Tibial nerve (tissue), 4 donors: Measurements from ENCODE around the gene COA1. TPM values are rescaled to one million over a fixed set of nuclear protein-coding genes. Genes with fewer than 3 reads are reported as not detected.

Experiments
- DNase-seq, 2 donors: peaks; one replicate each; pipeline ENCODE4 v3.0.0-alpha.2; 2019; ENCODE audit warnings: low spot score in 2 of 2
- H3K27ac ChIP-seq, 4 donors: fragments of 200-600 bp; sonication (generic) in 3 of 4; one replicate each; pipeline ENCODE4 v1.5.1; 2017 to 2019; ENCODE audit warnings: mild to moderate bottlenecking in 1 of 4
- H3K27me3 ChIP-seq, 2 donors: fragments of 200-600 bp; sonication (generic) in 1 of 2; one replicate each; pipeline versions ENCODE4 v1.5.1 to v1.6.0; 2017 to 2019
- H3K36me3 ChIP-seq, 3 donors: fragments of 200-600 bp; sonication (generic); one replicate each; pipeline ENCODE4 v1.5.1; 2018 to 2019
- H3K4me1 ChIP-seq, 4 donors: fragments of 200-600 bp; sonication (generic) in 3 of 4; one replicate each; pipeline ENCODE4 v1.5.1; 2017 to 2019
- H3K4me3 ChIP-seq, 4 donors: fragments of 200-600 bp; sonication (generic) in 3 of 4; one replicate each; pipeline ENCODE4 v1.5.1; 2017 to 2019; ENCODE audit warnings: mild to moderate bottlenecking in 1 of 4, moderate library complexity in 1 of 4
- H3K9me3 ChIP-seq, 4 donors: fragments of 200-600 bp; sonication (generic) in 3 of 4; one replicate each; pipeline ENCODE4 v1.5.1; 2017 to 2019
- EP300 ChIP-seq, 2 donors: sonication (generic); formaldehyde crosslinking; IDR thresholded peaks; one replicate each; pipeline ENCODE4 v1.6.1; 2017; ENCODE audit warnings: antibody characterized with exemption in 2 of 2, mild to moderate bottlenecking in 1 of 2
- POLR2A ChIP-seq, 2 donors: fragments of 450-650 bp; IDR thresholded peaks; one replicate each; pipeline ENCODE4 v1.6.1; 2017; ENCODE audit warnings: antibody characterized with exemption in 2 of 2, mild to moderate bottlenecking in 2 of 2, moderate library complexity in 2 of 2
- WGBS, 2 donors: methylation state at CpG; one replicate each; pipeline ENCODE4 v1.1.5; 2018; 5-methylcytosine and 5-hydroxymethylcytosine counted together
- total RNA-seq, 4 donors: library from RNA; depleted of rRNA; stranded (reverse); fragments of >200 nt; gene quantifications; one replicate each; pipeline ENCODE4 v1.1.0, GENCODE V29; 2016
- TF ChIP-seq, protein P1 (sequence below), 5 experiments: fragments of 200-600 bp in 3 of 5; fragments of 450-650 bp in 2 of 5; sonication (generic) in 3 of 5; IDR thresholded peaks; one replicate each; pipeline ENCODE4 v1.5.1; 2016 to 2019; ENCODE audit warnings: antibody characterized with exemption in 5 of 5, mild to moderate bottlenecking in 3 of 5, moderate library complexity in 2 of 5

COA1 gene
- total RNA-seq, 4 donors from 2014 or later = 58.5 to 74.1 (median 64.7) TPM

DNA sequence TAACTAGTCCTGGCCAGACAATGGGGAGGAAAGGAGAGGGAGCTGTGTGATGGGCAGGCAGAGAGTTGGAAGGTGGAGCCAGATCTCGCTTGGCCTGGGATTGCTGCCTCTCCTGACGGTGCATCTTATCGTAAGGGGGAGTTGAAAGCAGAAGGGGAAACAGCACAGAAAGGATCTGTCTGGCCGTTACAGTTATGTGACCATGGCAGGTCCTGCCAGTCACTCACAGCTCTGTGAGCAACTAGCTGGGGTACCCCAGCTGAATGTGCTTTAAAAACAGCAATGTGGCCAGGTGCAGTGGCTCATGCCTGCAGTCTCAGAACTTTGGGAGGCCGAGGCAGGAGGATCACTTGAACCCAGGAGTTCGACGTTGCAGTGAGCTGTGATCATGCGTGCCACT lies 37.2 kb upstream of the COA1 start:
- Histone ChIP-seq H3K27ac (no peak overlapping the region), H3K9me3 (no peaks in the 10 kb centered on the region), H3K36me3 (peaks cover 0 to 18% (median 2%) of the 10 kb centered on the region in 3 donors), H3K4me3 (no peak overlapping the region), H3K4me1 (peaks cover 0 to 41% (median 4%) of the 10 kb centered on the region in 4 donors), H3K27me3 (no peaks in the 10 kb centered on the region)
- WGBS, 2 donors = 70 to 77% methylated on average over 8 of the region's 8 CpGs
- TF ChIP-seq, protein P1, sequence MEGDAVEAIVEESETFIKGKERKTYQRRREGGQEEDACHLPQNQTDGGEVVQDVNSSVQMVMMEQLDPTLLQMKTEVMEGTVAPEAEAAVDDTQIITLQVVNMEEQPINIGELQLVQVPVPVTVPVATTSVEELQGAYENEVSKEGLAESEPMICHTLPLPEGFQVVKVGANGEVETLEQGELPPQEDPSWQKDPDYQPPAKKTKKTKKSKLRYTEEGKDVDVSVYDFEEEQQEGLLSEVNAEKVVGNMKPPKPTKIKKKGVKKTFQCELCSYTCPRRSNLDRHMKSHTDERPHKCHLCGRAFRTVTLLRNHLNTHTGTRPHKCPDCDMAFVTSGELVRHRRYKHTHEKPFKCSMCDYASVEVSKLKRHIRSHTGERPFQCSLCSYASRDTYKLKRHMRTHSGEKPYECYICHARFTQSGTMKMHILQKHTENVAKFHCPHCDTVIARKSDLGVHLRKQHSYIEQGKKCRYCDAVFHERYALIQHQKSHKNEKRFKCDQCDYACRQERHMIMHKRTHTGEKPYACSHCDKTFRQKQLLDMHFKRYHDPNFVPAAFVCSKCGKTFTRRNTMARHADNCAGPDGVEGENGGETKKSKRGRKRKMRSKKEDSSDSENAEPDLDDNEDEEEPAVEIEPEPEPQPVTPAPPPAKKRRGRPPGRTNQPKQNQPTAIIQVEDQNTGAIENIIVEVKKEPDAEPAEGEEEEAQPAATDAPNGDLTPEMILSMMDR (IDR thresholded peaks at IDR 0.05) = no peak
- no peak for TF ChIP-seq EP300 (IDR thresholded peaks at IDR 0.05)
- TF ChIP-seq POLR2A (IDR thresholded peaks at IDR 0.05) = no peak
- DNase-seq = no peak

DNA sequence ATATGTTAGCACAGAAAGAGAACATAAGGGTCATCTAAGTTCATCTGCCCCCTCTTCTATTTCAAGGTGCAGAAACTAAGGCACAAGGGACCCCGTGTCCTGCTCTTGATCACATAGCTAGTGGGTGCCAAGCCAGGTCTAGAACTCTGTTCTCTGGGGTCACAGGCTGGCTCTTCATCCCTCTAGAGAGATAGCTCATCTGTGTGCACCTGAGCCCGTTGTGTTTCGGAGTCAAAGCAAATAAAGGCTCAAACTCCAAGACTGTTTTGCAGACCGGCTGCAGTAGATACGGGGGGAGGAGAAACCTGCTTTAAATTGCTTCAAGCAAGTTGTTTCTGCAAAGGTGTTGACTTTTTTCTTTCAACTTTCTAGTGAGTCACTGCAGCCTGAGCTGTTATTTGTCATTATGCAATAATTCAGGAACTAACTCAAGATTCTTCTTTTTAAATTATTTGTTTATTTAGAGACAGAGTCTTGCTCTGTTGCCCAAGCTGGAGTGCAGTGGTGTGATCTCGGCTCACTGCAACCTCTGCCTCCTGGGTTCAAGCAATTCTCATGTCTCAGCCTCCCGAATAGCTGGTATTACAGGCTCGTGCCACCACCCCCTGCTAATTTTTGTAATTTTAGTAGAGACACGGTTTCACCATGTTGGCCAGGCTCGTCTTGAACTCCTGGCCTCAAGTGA lies 35.6 kb upstream of the COA1 start:
- Histone ChIP-seq H3K4me1 (peaks cover 0 to 45% (median 4%) of the 10 kb centered on the region in 4 donors), H3K27ac (peak overlapping the region in 2 of 4 donors; percentile 58 to 64), H3K36me3 (peaks cover 0 to 1% (median 0%) of the 10 kb centered on the region in 3 donors), H3K27me3 (no peaks in the 10 kb centered on the region), H3K4me3 (no peak overlapping the region), H3K9me3 (no peaks in the 10 kb centered on the region)
- DNase-seq = no peak
- 81 to 85% methylated on average over 10 of the region's 10 CpGs for WGBS, 2 donors
- TF ChIP-seq, protein P1 (IDR thresholded peaks at IDR 0.05) = no peak
- TF ChIP-seq EP300 (IDR thresholded peaks at IDR 0.05) = no peak
- TF ChIP-seq POLR2A (IDR thresholded peaks at IDR 0.05) = no peak

GRCh38 chr7:43764039-43764761 lies 34.9 kb upstream of the COA1 start:
- no peaks in the 10 kb centered on the region for H3K9me3 ChIP-seq
- 40 to 41% methylated on average over 9 of the region's 9 CpGs for WGBS, 2 donors
- peaks cover 0 to 49% (median 6%) of the 10 kb centered on the region in 4 donors for H3K4me1 ChIP-seq
- no peaks in the 10 kb centered on the region for H3K36me3 ChIP-seq
- peak; percentile 41 to 44 for DNase-seq
- TF ChIP-seq, protein P1 (IDR thresholded peaks at IDR 0.05) = no peak
- TF ChIP-seq POLR2A (IDR thresholded peaks at IDR 0.05) (no peak), EP300 (IDR thresholded peaks at IDR 0.05) (peak in 1 of 2 donors; percentile 17)
- H3K27ac ChIP-seq = peak overlapping the region in 3 of 4 donors; percentile 0 to 64 (median 58)
- no peak overlapping the region for H3K4me3 ChIP-seq
- H3K27me3 ChIP-seq = no peaks in the 10 kb centered on the region

- Histone ChIP-seq H3K27ac (peak overlapping the region in 2 of 4 donors; percentile 58 to 64), H3K36me3 (no peaks in the 10 kb centered on the region), H3K9me3 (no peaks in the 10 kb centered on the region), H3K27me3 (no peaks in the 10 kb centered on the region), H3K4me1 (peaks cover 0 to 49% (median 8%) of the 10 kb centered on the region in 4 donors), H3K4me3 (no peak overlapping the region)
- DNase-seq = no peak
- TF ChIP-seq EP300 (IDR thresholded peaks at IDR 0.05) (no peak), POLR2A (IDR thresholded peaks at IDR 0.05) (no peak)
- TF ChIP-seq, protein P1 (IDR thresholded peaks at IDR 0.05) = no peak
- 61 to 74% methylated on average over 3 of the region's 3 CpGs for WGBS, 2 donors
Measured at GRCh38 chr7:43763183-43763582, 33.9 kb upstream of the COA1 start.
